Spleen (tissue), 11 donors: ENCODE data around the gene ITIH2. TPM values are rescaled to one million over a fixed set of nuclear protein-coding genes. Genes with fewer than 3 reads are reported as not detected.

Source experiments
- DNase-seq: peaks from one replicate; pipeline ENCODE4 v3.0.0-alpha.2; 2020
- H3K27ac ChIP-seq, 8 donors: fragments of 200-600 bp; sonication (generic) in 7 of 8; 1 replicate in 4 of 8; 2 replicates in 4 of 8; pipeline versions ENCODE4 v1.5.0 to v1.8.0; 2016 to 2021; ENCODE audit warnings: inconsistent platforms in 4 of 8, mild to moderate bottlenecking in 4 of 8, moderate library complexity in 1 of 8
- H3K27me3 ChIP-seq, 7 donors: fragments of 200-600 bp; sonication (generic) in 6 of 7; replicated peaks in 1 of 7; 1 replicate in 4 of 7; 2 replicates in 3 of 7; pipeline versions ENCODE4 v1.5.0 to v1.8.0; 2016 to 2021; ENCODE audit warnings: inconsistent platforms in 3 of 7, mild to moderate bottlenecking in 1 of 7
- H3K36me3 ChIP-seq, 6 donors: fragments of 200-600 bp; sonication (generic) in 5 of 6; 1 replicate in 4 of 6; 2 replicates in 2 of 6; pipeline versions ENCODE4 v1.5.0 to v1.8.0; 2016 to 2021; ENCODE audit warnings: inconsistent platforms in 2 of 6
- H3K4me1 ChIP-seq, 6 donors: fragments of 200-600 bp; sonication (generic) in 5 of 6; 1 replicate in 3 of 6; 2 replicates in 3 of 6; pipeline versions ENCODE4 v1.5.0 to v1.8.0; 2016 to 2021; ENCODE audit warnings: inconsistent platforms in 3 of 6
- H3K4me3 ChIP-seq, 8 donors: fragments of 200-600 bp; sonication (generic) in 7 of 8; 1 replicate in 4 of 8; 2 replicates in 4 of 8; pipeline versions ENCODE4 v1.5.0 to v1.8.0; 2016 to 2021; ENCODE audit warnings: inconsistent platforms in 4 of 8, mild to moderate bottlenecking in 4 of 8, moderate library complexity in 2 of 8
- H3K9me3 ChIP-seq, 8 donors: fragments of 200-600 bp; sonication (generic) in 7 of 8; 1 replicate in 4 of 8; 2 replicates in 4 of 8; pipeline versions ENCODE4 v1.5.0 to v1.8.0; 2016 to 2021; ENCODE audit warnings: inconsistent platforms in 4 of 8
- POLR2A ChIP-seq, 3 donors: fragments of 450-650 bp; IDR thresholded peaks; one replicate each; pipeline ENCODE4 v1.5.1; 2017; ENCODE audit warnings: antibody characterized with exemption in 3 of 3, mild to moderate bottlenecking in 1 of 3
- POLR2AphosphoS5 ChIP-seq, 3 donors: sonication (generic); formaldehyde crosslinking; IDR thresholded peaks; one replicate each; pipeline ENCODE4 v1.5.1; 2017; ENCODE audit warnings: antibody characterized with exemption in 3 of 3
- WGBS, 5 donors: extraction: QIAGEN DNeasy Blood & Tissue Kit in 3 of 5; methylation state at CpG; one replicate each; pipeline versions ENCODE4 v1.1.5 to v1.1.7; 2013 to 2018; 5-methylcytosine and 5-hydroxymethylcytosine counted together
- intact Hi-C: fragments of 100-400 bp; cut with DNase I; formaldehyde crosslinking; loops from one replicate; pipeline ENCODE4 v1.15.0; 2023; ENCODE audit warnings: low total_unique reads
- polyA plus RNA-seq, 3 donors: library from polyadenylated mRNA; stranded (reverse); fragments of 200-250 nt; gene quantifications; one replicate each; pipeline ENCODE4 v1.2.1, GENCODE V29; 2013
- total RNA-seq, 7 donors: library from RNA; depleted of rRNA in 3 of 7; stranded (reverse); fragments of >200 nt in 3 of 7; fragmentation: NEBNext Ultra II Directional in 4 of 7; extraction: Animal tissue kit (Norgen Biotek cat#: 25700) in 4 of 7; gene quantifications; one replicate each; pipeline versions ENCODE4 v1.1.0 to v1.2.1, GENCODE V29; 2016 to 2021
- TF ChIP-seq, protein P1 (sequence below), 11 experiments: fragments of 200-600 bp in 7 of 11; fragments of 450-650 bp in 4 of 11; sonication (generic) in 4 of 11; IDR thresholded peaks in 8 of 11; conservative IDR thresholded peaks in 3 of 11; 1 replicate in 7 of 11; 2 replicates in 4 of 11; pipeline versions ENCODE4 v1.4.0 to v1.8.0; 2016 to 2021; ENCODE audit warnings: antibody characterized with exemption in 11 of 11, inconsistent platforms in 4 of 11, mild to moderate bottlenecking in 1 of 11
- donor health status: healthy with polysubstance abuse.
- donor health status: DM: no; HTN: no; CAD: no; lungs with moderate emphysema.
- donor health status: DM: no; HTN: no; CAD: no.
- donor health status: Bipolar disorder and iron deficiency.
- donor health status: healthy.
- donor health status: DM: no; HTN: no; CAD: no.
- donor health status: DM: yes; HTN: yes; CAD: no.

ITIH2 gene
- total and polyA plus RNA-seq, 10 donors = not detected

DNA sequence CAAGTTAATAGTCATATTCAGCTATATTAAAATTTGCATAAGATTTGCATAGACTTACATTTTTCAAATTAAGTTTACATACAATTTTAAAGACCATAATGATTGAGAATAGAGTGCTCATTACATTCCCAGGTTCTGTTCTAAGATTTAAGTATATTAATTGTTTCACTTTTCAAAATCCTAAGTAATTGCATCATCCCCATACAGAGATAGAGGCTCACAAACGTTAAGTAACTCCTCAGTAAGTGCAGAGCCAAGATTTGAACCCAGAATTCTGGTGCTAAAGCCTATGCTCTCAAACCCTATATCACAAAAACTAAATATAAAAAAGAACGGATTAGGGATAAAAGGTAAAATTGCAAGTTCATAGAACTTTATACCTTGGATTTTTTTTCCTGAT lies 38.4 kb upstream of the ITIH2 start:
- H3K27ac ChIP-seq = no peak overlapping the region
- DNase-seq = no peak
- peaks cover 0 to 84% (median 60%) of the 10 kb centered on the region in 7 donors for H3K27me3 ChIP-seq
- no peaks in the 10 kb centered on the region for H3K36me3 ChIP-seq
- H3K4me3 ChIP-seq = no peak overlapping the region
- H3K9me3 ChIP-seq = no peaks in the 10 kb centered on the region
- 65 to 72% (median 69%) methylated on average over 2 of the region's 2 CpGs for WGBS, 5 donors
- H3K4me1 ChIP-seq = peaks cover 10 to 21% (median 15%) of the 10 kb centered on the region in 6 donors
- no peak for TF ChIP-seq POLR2AphosphoS5 (IDR thresholded peaks at IDR 0.05)
- TF ChIP-seq, protein P1, sequence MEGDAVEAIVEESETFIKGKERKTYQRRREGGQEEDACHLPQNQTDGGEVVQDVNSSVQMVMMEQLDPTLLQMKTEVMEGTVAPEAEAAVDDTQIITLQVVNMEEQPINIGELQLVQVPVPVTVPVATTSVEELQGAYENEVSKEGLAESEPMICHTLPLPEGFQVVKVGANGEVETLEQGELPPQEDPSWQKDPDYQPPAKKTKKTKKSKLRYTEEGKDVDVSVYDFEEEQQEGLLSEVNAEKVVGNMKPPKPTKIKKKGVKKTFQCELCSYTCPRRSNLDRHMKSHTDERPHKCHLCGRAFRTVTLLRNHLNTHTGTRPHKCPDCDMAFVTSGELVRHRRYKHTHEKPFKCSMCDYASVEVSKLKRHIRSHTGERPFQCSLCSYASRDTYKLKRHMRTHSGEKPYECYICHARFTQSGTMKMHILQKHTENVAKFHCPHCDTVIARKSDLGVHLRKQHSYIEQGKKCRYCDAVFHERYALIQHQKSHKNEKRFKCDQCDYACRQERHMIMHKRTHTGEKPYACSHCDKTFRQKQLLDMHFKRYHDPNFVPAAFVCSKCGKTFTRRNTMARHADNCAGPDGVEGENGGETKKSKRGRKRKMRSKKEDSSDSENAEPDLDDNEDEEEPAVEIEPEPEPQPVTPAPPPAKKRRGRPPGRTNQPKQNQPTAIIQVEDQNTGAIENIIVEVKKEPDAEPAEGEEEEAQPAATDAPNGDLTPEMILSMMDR (IDR thresholded peaks at IDR 0.05 in 8 of 11, conservative IDR thresholded peaks at IDR 0.05 in 3 of 11) = no peak
- TF ChIP-seq POLR2A (IDR thresholded peaks at IDR 0.05) = no peak
- intact Hi-C loops = no loop called here

DNA sequence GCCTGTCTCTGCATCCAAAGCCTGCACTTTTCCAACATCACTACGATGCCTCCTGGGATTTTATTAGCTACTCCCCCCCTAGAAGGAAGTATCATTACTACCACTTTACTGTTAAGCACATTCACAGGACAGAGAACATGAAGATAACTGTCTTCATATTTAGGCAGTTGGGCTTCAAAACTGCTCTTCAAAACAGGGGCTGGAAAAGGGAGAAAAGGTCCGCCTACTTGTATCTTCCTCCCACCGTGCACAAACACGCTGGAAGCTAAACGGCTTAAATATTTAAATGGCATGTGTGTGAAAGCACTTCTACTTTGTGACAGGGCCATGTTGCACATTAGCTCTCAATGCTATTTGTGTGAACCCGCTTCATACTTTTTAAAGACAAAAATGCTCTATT lies 37.3 kb upstream of the ITIH2 start:
- Histone ChIP-seq H3K4me1 (peaks cover 10 to 21% (median 15%) of the 10 kb centered on the region in 6 donors), H3K36me3 (no peaks in the 10 kb centered on the region), H3K4me3 (peak overlapping the region in 2 of 8 donors; percentile 37 to 71), H3K9me3 (no peaks in the 10 kb centered on the region), H3K27ac (no peak overlapping the region), H3K27me3 (peaks cover 0 to 78% (median 55%) of the 10 kb centered on the region in 7 donors)
- 20 to 29% (median 25%) methylated on average over 6 of the region's 6 CpGs for WGBS, 5 donors
- DNase-seq = no peak
- no peak for TF ChIP-seq POLR2AphosphoS5 (IDR thresholded peaks at IDR 0.05)
- TF ChIP-seq, protein P1 (IDR thresholded peaks at IDR 0.05 in 8 of 11, conservative IDR thresholded peaks at IDR 0.05 in 3 of 11) = no peak
- no peak for TF ChIP-seq POLR2A (IDR thresholded peaks at IDR 0.05)
- intact Hi-C loops = no loop called here

DNA sequence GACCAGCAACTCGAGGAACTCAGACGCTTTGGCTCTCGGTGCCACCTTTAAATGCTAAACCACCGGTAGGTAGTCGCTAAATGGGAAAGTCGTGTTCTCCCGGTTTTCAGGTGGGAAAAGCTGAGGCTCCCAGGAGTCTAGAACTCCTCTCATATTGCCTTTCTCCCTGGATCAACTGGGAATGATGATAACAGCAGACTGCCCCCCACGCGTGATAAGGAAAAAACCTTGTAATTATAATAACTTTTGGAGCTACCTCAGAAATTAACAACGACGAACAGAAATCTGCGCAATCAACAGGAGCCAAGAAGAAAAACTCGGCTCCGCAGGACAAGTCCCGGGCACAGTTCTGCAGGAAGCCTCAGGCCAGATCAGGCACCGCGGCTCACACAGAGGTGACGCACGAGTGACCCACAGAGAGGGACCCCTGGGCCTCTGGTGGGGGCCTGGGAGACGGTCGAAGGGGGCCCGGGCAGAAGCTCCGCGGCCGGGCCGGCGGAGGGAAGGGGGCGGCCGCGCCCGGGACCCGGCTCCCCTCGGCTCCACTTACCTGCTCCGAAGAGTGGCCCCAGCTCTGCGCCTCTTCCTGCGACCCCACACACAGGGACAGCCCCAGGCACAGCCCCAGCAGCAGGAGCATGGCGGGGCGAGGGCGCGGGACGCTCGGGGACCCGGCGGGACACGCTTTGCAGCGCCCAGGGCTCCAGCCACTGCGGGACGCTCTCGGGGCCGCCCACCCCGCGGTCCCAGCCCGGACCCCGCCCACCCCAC lies 36.7 kb upstream of the ITIH2 start, which contains the start of gene ITIH5:
TSS of gene ITIH5 (minus strand) at position 714 of the 771 bp plus-strand sequence. CDS start at position 640, 74 bp downstream.
- Histone ChIP-seq H3K27ac (no peak within 1 kb of the TSS), H3K4me1 (peaks cover 10 to 21% (median 15%) of the 10 kb centered on the region in 6 donors), H3K27me3 (peaks cover 0 to 78% (median 50%) of the 10 kb centered on the region in 7 donors), H3K4me3 (peak within 1 kb of the TSS; percentile 30 to 71 (median 38)), H3K9me3 (no peaks in the 10 kb centered on the region), H3K36me3 (no peaks in the 10 kb centered on the region)
- intact Hi-C loops = no loop called here
- TF ChIP-seq, protein P1 (IDR thresholded peaks at IDR 0.05 in 8 of 11, conservative IDR thresholded peaks at IDR 0.05 in 3 of 11) = no peak
- TF ChIP-seq POLR2AphosphoS5 (IDR thresholded peaks at IDR 0.05) (no peak), POLR2A (IDR thresholded peaks at IDR 0.05) (no peak)
- DNase-seq = no peak
- 2 to 7% (median 3%) methylated on average over 25 to 54 of the region's 54 CpGs for WGBS, 5 donors
